HepG2 (cell line): ENCODE results near the gene CCL23. TPM values are rescaled to one million over a fixed set of nuclear protein-coding genes. Genes with fewer than 3 reads are reported as not detected.
A peak's percentile ranks its signal among the peaks of the same experiment; 100 is the strongest.

Experiments used
- ATAC-seq: fragments of 200-7000 bp; cut with Tn5 transposase; 3 replicates; pipeline ENCODE4 v1.9.1; 2020; ENCODE audit warnings: mild to moderate bottlenecking, moderate library complexity
- BruUV-seq: library from RNA; stranded (reverse); fragments of 400-500 nt; replicated peaks from 2 replicates; lab custom pipeline; 2021; lab: Mats Ljungman, UMichigan
- CTCF ChIA-PET: fragments of 300-600 bp; formaldehyde crosslinking; extraction: SDS; loops from one replicate; lab custom pipeline; 2021; ENCODE audit warnings: low total read pairs, inconsistent platforms, low intra/inter-chr PET ratio; lab: Yijun Ruan, JAX
- POLR2A ChIA-PET: fragments of 350-600 bp; sonication (Branson Sonifier 250); formaldehyde crosslinking; loops from one replicate; lab custom pipeline; 2020; ENCODE audit warnings: antibody characterized with exemption, inconsistent platforms; lab: Yijun Ruan, JAX
- DNase-seq: peaks from one replicate; pipeline ENCODE4 v3.0.0-alpha.2; 2015; ENCODE audit warnings: low spot score
- FAIRE-seq: peaks from 3 replicates; lab custom pipeline; 2011; peaks lifted over from hg19 to GRCh38; lab: Jason Lieb, UNC
- H2AFZ ChIP-seq: one replicate; pipeline ENCODE4 v1.6.1; 2011; ENCODE audit warnings: low read length, inconsistent platforms
- H3K27ac ChIP-seq: fragments of 300-600 bp; 3 replicates; pipeline ENCODE4 v1.8.0; 2011; ENCODE audit warnings: mixed run types, mild to moderate bottlenecking, mixed read lengths, low read length, inconsistent platforms; ENCODE audit not compliant: insufficient read depth; ENCODE audit errors: extremely low read length
- H3K27me3 ChIP-seq, 2 experiments: fragments of 200-600 bp in 1 of 2; 2 replicates in 1 of 2; 3 replicates in 1 of 2; pipeline versions ENCODE4 v1.6.0 to v1.8.0; 2011; ENCODE audit warnings: low read length in 2 of 2, mild to moderate bottlenecking in 2 of 2, moderate library complexity in 2 of 2, inconsistent platforms in 1 of 2; ENCODE audit not compliant: insufficient read depth in 2 of 2, control insufficient read depth in 1 of 2
- H3K36me3 ChIP-seq, 2 experiments: fragments of 200-600 bp in 1 of 2; replicated peaks in 1 of 2; 2 replicates in 1 of 2; 3 replicates in 1 of 2; pipeline versions ENCODE4 v1.5.1 to v1.8.0; 2011; ENCODE audit warnings: low read length in 2 of 2, inconsistent platforms in 1 of 2; ENCODE audit not compliant: insufficient read depth in 2 of 2, control insufficient read depth in 1 of 2
- H3K4me1 ChIP-seq: 2 replicates; pipeline ENCODE4 v1.5.1; 2012; ENCODE audit warnings: low read length, inconsistent platforms; ENCODE audit not compliant: insufficient read depth
- H3K4me2 ChIP-seq: 2 replicates; pipeline ENCODE4 v1.6.0; 2011; ENCODE audit warnings: low read depth, low read length, inconsistent platforms
- H3K4me3 ChIP-seq, 3 experiments: fragments of 200-600 bp in 1 of 3; sonication (generic), shearing (Covaris generic) in 1 of 3; replicated peaks in 1 of 3; 2 replicates each; pipeline ENCODE4 v1.5.1; 2011 to 2016; ENCODE audit warnings: low read length in 3 of 3, inconsistent platforms in 2 of 3, low read depth in 2 of 3, mild to moderate bottlenecking in 2 of 3, control low read depth in 1 of 3, mixed read lengths in 1 of 3; ENCODE audit not compliant: insufficient read depth in 1 of 3
- H3K79me2 ChIP-seq: one replicate; pipeline ENCODE4 v1.6.1; 2011; ENCODE audit warnings: low read length, inconsistent platforms; ENCODE audit not compliant: insufficient read depth
- H3K9ac ChIP-seq: 2 replicates; pipeline ENCODE4 v1.6.0; 2011; ENCODE audit warnings: mild to moderate bottlenecking, low read depth, low read length, inconsistent platforms; ENCODE audit not compliant: insufficient read depth
- H3K9me3 ChIP-seq: 2 replicates; pipeline ENCODE4 v1.5.1; 2012; ENCODE audit warnings: mild to moderate bottlenecking, low read length
- H4K20me1 ChIP-seq: 2 replicates; pipeline ENCODE4 v1.6.0; 2011; ENCODE audit warnings: inconsistent platforms, mild to moderate bottlenecking, low read length, moderate library complexity; ENCODE audit not compliant: insufficient read depth
- ASH2L ChIP-seq: fragments of 300-600, 200-600 bp; sonication (generic); IDR thresholded peaks from 2 replicates; pipeline ENCODE4 v1.7.0; 2017; ENCODE audit warnings: low read depth, mild to moderate bottlenecking, moderate library complexity, mixed read lengths, low read length; ENCODE audit not compliant: insufficient read length
- CREM ChIP-seq, 2 experiments: sonication (generic) in 1 of 2; formaldehyde crosslinking in 1 of 2; IDR thresholded peaks; 2 replicates each; pipeline versions ENCODE4 v1.4.0 to v1.6.1; 2016 to 2020; ENCODE audit warnings: antibody characterized with exemption in 1 of 2, mild to moderate bottlenecking in 1 of 2, missing genetic modification reagents in 1 of 2
- DMAP1 ChIP-seq: IDR thresholded peaks from 2 replicates; pipeline ENCODE4 v1.6.1; 2016
- DRAP1 ChIP-seq: IDR thresholded peaks from 2 replicates; pipeline ENCODE4 v1.6.1; 2016; ENCODE audit warnings: missing genetic modification reagents, missing compliant biosample characterization
- EHMT2 ChIP-seq: fragments of 200-600 bp; sonication (generic); IDR thresholded peaks from 2 replicates; pipeline ENCODE4 v1.7.0; 2017; ENCODE audit warnings: antibody characterized with exemption, low read depth, low read length, borderline replicate concordance
- ETV5 ChIP-seq: IDR thresholded peaks from 2 replicates; pipeline ENCODE4 v1.6.1; 2018; ENCODE audit warnings: missing biosample characterization, missing genetic modification reagents, inconsistent platforms, borderline replicate concordance
- LBX2 ChIP-seq: sonication (generic); formaldehyde crosslinking; IDR thresholded peaks from 2 replicates; pipeline ENCODE4 v1.5.0; 2020; ENCODE audit warnings: missing genetic modification reagents, mild to moderate bottlenecking, borderline replicate concordance
- LCORL ChIP-seq, 2 experiments: fragments of 450-650 bp in 1 of 2; sonication (generic) in 1 of 2; formaldehyde crosslinking in 1 of 2; IDR thresholded peaks; 2 replicates each; pipeline versions ENCODE4 v1.5.0 to v1.6.1; 2017 to 2020; ENCODE audit warnings: antibody characterized with exemption in 1 of 2, missing genetic modification reagents in 1 of 2
- MXD3 ChIP-seq: IDR thresholded peaks from 2 replicates; pipeline ENCODE4 v1.6.1; 2016; ENCODE audit warnings: mild to moderate bottlenecking, missing biosample characterization, missing genetic modification reagents
- NR2F1 ChIP-seq, 2 experiments: fragments of 450-650 bp in 1 of 2; formaldehyde crosslinking in 1 of 2; IDR thresholded peaks; 2 replicates each; pipeline versions ENCODE4 v1.5.0 to v1.6.1; 2016 to 2020; ENCODE audit warnings: mild to moderate bottlenecking in 1 of 2, missing compliant biosample characterization in 1 of 2, missing genetic modification reagents in 1 of 2, moderate library complexity in 1 of 2
- PHF21A ChIP-seq: sonication (generic); formaldehyde crosslinking; IDR thresholded peaks from 2 replicates; pipeline ENCODE4 v1.5.0; 2020; ENCODE audit warnings: mild to moderate bottlenecking, missing genetic modification reagents
- PHF8 ChIP-seq: sonication (generic); formaldehyde crosslinking; IDR thresholded peaks from 2 replicates; pipeline ENCODE4 v1.5.0; 2020; ENCODE audit warnings: missing genetic modification reagents
- POLR2G ChIP-seq: fragments of 200-400 bp; formaldehyde crosslinking; IDR thresholded peaks from 2 replicates; pipeline ENCODE4 v1.6.1; 2018; ENCODE audit warnings: mild to moderate bottlenecking, low read depth, low read length, moderate library complexity
- RBM22 ChIP-seq: fragments of 200-400 bp; formaldehyde crosslinking; optimal IDR thresholded peaks from 2 replicates; pipeline ENCODE3; 2017; ENCODE audit warnings: mild to moderate bottlenecking, low read length, moderate library complexity
- SALL1 ChIP-seq: sonication (generic); formaldehyde crosslinking; IDR thresholded peaks from 2 replicates; pipeline ENCODE4 v1.8.0; 2022; ENCODE audit warnings: mild to moderate bottlenecking, missing genetic modification reagents
- SMAD9 ChIP-seq: sonication (generic); formaldehyde crosslinking; IDR thresholded peaks from 2 replicates; pipeline ENCODE4 v1.5.1; 2020; ENCODE audit warnings: mild to moderate bottlenecking, missing genetic modification reagents
- SOX13 ChIP-seq, 3 experiments: fragments of 450-650 bp in 1 of 3; sonication (generic) in 1 of 3; formaldehyde crosslinking in 1 of 3; IDR thresholded peaks in 2 of 3; conservative IDR thresholded peaks in 1 of 3; 2 replicates each; pipeline versions ENCODE4 v1.5.0 to v1.6.1; 2016 to 2020; ENCODE audit warnings: antibody characterized with exemption in 1 of 3, mild to moderate bottlenecking in 1 of 3, missing compliant biosample characterization in 1 of 3, missing genetic modification reagents in 1 of 3, moderate library complexity in 1 of 3
- ZFX ChIP-seq: sonication (generic); formaldehyde crosslinking; IDR thresholded peaks from 2 replicates; pipeline ENCODE4 v1.4.0; 2020; ENCODE audit warnings: mild to moderate bottlenecking, low read depth, missing genetic modification reagents, moderate library complexity
- ZNF75D ChIP-seq: sonication (generic); formaldehyde crosslinking; IDR thresholded peaks from 2 replicates; pipeline ENCODE4 v1.8.1; 2023; ENCODE audit warnings: missing genetic modification reagents, mild to moderate bottlenecking, borderline replicate concordance
- WGBS: methylation state at CpG from one replicate; pipeline ENCODE4 v1.1.6; 2017; ENCODE audit warnings: low lambda C conversion rate; 5-methylcytosine and 5-hydroxymethylcytosine counted together
- in situ Hi-C: cut with HindIII; loops from 2 replicates; pipeline ENCODE4 v1.10.0; 2017; ENCODE audit warnings: low pct_unique_long_range_greater_than_20kb; ENCODE audit not compliant: extremely low pct_ligation_motif_present
- intact Hi-C: fragments of 100-400 bp; cut with micrococcal nuclease; formaldehyde crosslinking; loops from one replicate; pipeline ENCODE4 v1.10.0; 2022; ENCODE audit not compliant: unreplicated experiment
- polyA plus RNA-seq, 8 experiments: library from polyadenylated mRNA; depleted of rRNA in 3 of 8; stranded (reverse) in 7 of 8; unstranded in 1 of 8; fragments of >200 nt; fragmentation: Illumina TruSeq in 4 of 8; extraction: Trizol in 4 of 8; gene quantifications; 2 replicates each; pipeline versions ENCODE4 v1.2.1 to v1.2.3, GENCODE V29; 2011 to 2016; ENCODE audit warnings: low read depth in 4 of 8, missing spikeins in 1 of 8, mixed read lengths in 1 of 8; ENCODE audit not compliant: insufficient read depth in 1 of 8
- total RNA-seq, 5 experiments: library from RNA; depleted of rRNA; stranded (reverse); fragments of >200 nt; fragmentation: Illumina TruSeq; extraction: Trizol; gene quantifications; 2 replicates each; pipeline ENCODE4 v1.2.3, GENCODE V29; 2016; ENCODE audit warnings: low read depth in 1 of 5

CCL23 gene
- total and polyA plus RNA-seq, 2 of the 13 experiments (the other 11 are each of a cell fraction or from before 2014, with no cell fraction given), result not detected

- peaks cover 61% of the 10 kb centered on the region for H3K4me1 ChIP-seq
- no peaks in the 10 kb centered on the region; a peak in 1 of 5 replicates for H3K27me3 ChIP-seq
- no peak within 1 kb of the TSS for H2AFZ ChIP-seq
- H3K9me3 ChIP-seq, result no peaks in the 10 kb centered on the region
- WGBS, result 1% methylated on average over 4 of the region's 6 CpGs
- peak within 1 kb of the TSS; percentile 82 for H3K9ac ChIP-seq
- CTCF ChIA-PET, result interaction anchor here (0.9 kb wide), 1 partner anchor 19 kb away, joined by 4 read pairs; no protein-coding TSS in a partner anchor
- POLR2A ChIA-PET, result interaction anchor here (0.9 to 5.9 kb wide), 11 partner anchors 8 to 31 kb away, joined by 3 to 131 read pairs (median 7); partner anchors contain the start of gene CCL16
- peak within 1 kb of the TSS; percentile 88 for H3K27ac ChIP-seq
- no peaks in the 10 kb centered on the region for H4K20me1 ChIP-seq
- DNase-seq, result peak; percentile 80
- in situ Hi-C loops (loop anchor here (10.0 kb wide), 1 partner anchor 64 kb away; the partner anchor contains the start of gene CCL18), intact Hi-C loops (loop anchor here (1.0 to 5.0 kb wide), 2 partner anchors 28 to 169 kb away; no protein-coding TSS in a partner anchor)
- peak within 1 kb of the TSS; percentile 91 for H3K4me2 ChIP-seq
- peak within 1 kb of the TSS; percentile 73 to 78 (median 76) for H3K4me3 ChIP-seq
- TSS peak; percentile 86 for BruUV-seq
- H3K79me2 ChIP-seq, result peaks cover 12% of the 10 kb centered on the region
- no peak for FAIRE-seq
- H3K36me3 ChIP-seq, result peaks cover 5 to 10% of the 10 kb centered on the region in 2 experiments; a peak in 4 of 5 replicates
- ATAC-seq, result peak; percentile 92
- peak; percentile 52 for TF ChIP-seq ZFX (CRISPR knock-in tag)
- TF ChIP-seq CREM (IDR thresholded peaks at IDR 0.05), result peak; percentile 32; the same call in 1 of the 2 replicates
- TF ChIP-seq CREM (CRISPR knock-in tag; IDR thresholded peaks at IDR 0.05), result no peak
- TF ChIP-seq EHMT2, result peak; percentile 65; the same call in 1 of the 2 replicates
- 0 out of 2 replicates have a peak, but pooled peaks have one; percentile 6 for TF ChIP-seq SOX13 (IDR thresholded peaks at IDR 0.05)
- TF ChIP-seq SOX13 (CRISPR knock-in tag; conservative IDR thresholded peaks at IDR 0.05 in 1 of 2, IDR thresholded peaks at IDR 0.05 in 1 of 2), result no peak
- no peak for TF ChIP-seq DMAP1 (CRISPR knock-in tag)
- 0 out of 2 replicates have a peak, but pooled peaks have one; percentile 2 for TF ChIP-seq MXD3 (CRISPR knock-in tag)
- TF ChIP-seq SMAD9 (CRISPR knock-in tag), result no peak
- TF ChIP-seq NR2F1 (CRISPR knock-in tag; IDR thresholded peaks at IDR 0.05), result 0 out of 4 replicates have a peak, but pooled peaks of 1 of the 2 experiments have one; percentile 10
- TF ChIP-seq ZNF75D (CRISPR knock-in tag), result no peak
- TF ChIP-seq LCORL (IDR thresholded peaks at IDR 0.05), result no peak
- 0 out of 2 replicates have a peak, but pooled peaks have one; percentile 30 for TF ChIP-seq LCORL (CRISPR knock-in tag; IDR thresholded peaks at IDR 0.05)
- TF ChIP-seq PHF8, result no peak
- TF ChIP-seq ETV5, result no peak
- TF ChIP-seq POLR2G, result peak; percentile 68
- TF ChIP-seq PHF21A (CRISPR knock-in tag), result no peak
- peak; percentile 12; the same call in 1 of the 2 replicates for TF ChIP-seq DRAP1 (CRISPR knock-in tag)
- 0 out of 2 replicates have a peak, but pooled peaks have one; percentile 20 for TF ChIP-seq SALL1 (CRISPR knock-in tag)
- TF ChIP-seq RBM22, result peak; percentile 22
- TF ChIP-seq LBX2 (CRISPR knock-in tag), result no peak
- peak; percentile 15 for TF ChIP-seq ASH2L
Measured at GRCh38 chr17:36001110-36001771, 16.5 kb downstream of the CCL23 start, which contains the start of gene CCL15. TSS of gene CCL15 (minus strand) at chr17:36001553. CDS start at chr17:36001492, 61 bp downstream.
